Measurements from ENCODE around the gene DPP6.

GRCh38 chr7:154255324-154255723 is 203.1 kb downstream of the DPP6 start:
- TF ChIP-seq CTCF (conservative IDR thresholded peaks at IDR 0.05; ENCODE audit: low read length) (no peak), EZH2phosphoT487 (IDR thresholded peaks at IDR 0.05; ENCODE audit: borderline replicate concordance, low read depth, low read length) (no peak)
